HepG2 (cell line): Measurements from ENCODE around the gene CPT1C. TPM values are rescaled to one million over a fixed set of nuclear protein-coding genes. Genes with fewer than 3 reads are reported as not detected.

Experiments used
- ADNP ChIP-seq: sonication (generic); formaldehyde crosslinking; IDR thresholded peaks from 2 replicates; pipeline ENCODE4 v1.4.0; 2020; ENCODE audit warnings: missing genetic modification reagents
- CBFB ChIP-seq: sonication (generic); formaldehyde crosslinking; IDR thresholded peaks from 2 replicates; pipeline ENCODE4 v1.4.0; 2020; ENCODE audit warnings: missing genetic modification reagents
- CENPT ChIP-seq: sonication (generic); formaldehyde crosslinking; IDR thresholded peaks from 2 replicates; pipeline ENCODE4 v1.8.0; 2022; ENCODE audit warnings: low read depth, mild to moderate bottlenecking, moderate library complexity, missing genetic modification reagents
- FOXA3 ChIP-seq: IDR thresholded peaks from 2 replicates; pipeline ENCODE4 v1.6.1; 2016; ENCODE audit warnings: missing genetic modification reagents, missing compliant biosample characterization
- HNRNPLL ChIP-seq: fragments of 200-400 bp; formaldehyde crosslinking; IDR thresholded peaks from 2 replicates; pipeline ENCODE4 v1.6.1; 2017; ENCODE audit warnings: mild to moderate bottlenecking, low read depth, low read length; ENCODE audit not compliant: poor library complexity, severe bottlenecking
- KAT7 ChIP-seq: IDR thresholded peaks from 2 replicates; pipeline ENCODE4 v1.6.1; 2018; ENCODE audit warnings: borderline replicate concordance, missing compliant biosample characterization
- KDM4B ChIP-seq: sonication (generic); formaldehyde crosslinking; IDR thresholded peaks from 2 replicates; pipeline ENCODE4 v1.4.0; 2020; ENCODE audit warnings: missing genetic modification reagents
- LRRFIP1 ChIP-seq: sonication (generic); formaldehyde crosslinking; conservative IDR thresholded peaks from 2 replicates; pipeline ENCODE4 v1.4.0; 2020; ENCODE audit warnings: missing genetic modification reagents
- MAZ ChIP-seq, 2 experiments: sonication (generic) in 1 of 2; formaldehyde crosslinking in 1 of 2; IDR thresholded peaks; 2 replicates each; pipeline versions ENCODE4 v1.5.0 to v1.6.1; 2012 to 2020; ENCODE audit warnings: low read depth in 2 of 2, mild to moderate bottlenecking in 2 of 2, borderline replicate concordance in 1 of 2, improper control_type of control experiment in 1 of 2, low read length in 1 of 2, missing genetic modification reagents in 1 of 2, moderate library complexity in 1 of 2
- REST ChIP-seq, 2 experiments: IDR thresholded peaks; 2 replicates each; pipeline ENCODE4 v1.6.1; 2011 to 2012; ENCODE audit warnings: low read length in 2 of 2, borderline replicate concordance in 1 of 2, low read depth in 1 of 2, mild to moderate bottlenecking in 1 of 2, moderate library complexity in 1 of 2
- RFX1 ChIP-seq: fragments of 450-650 bp; IDR thresholded peaks from 2 replicates; pipeline ENCODE4 v1.6.1; 2017
- SAFB2 ChIP-seq: sonication (generic); formaldehyde crosslinking; IDR thresholded peaks from 2 replicates; pipeline ENCODE4 v1.5.1; 2020; ENCODE audit warnings: missing genetic modification reagents, low read depth, mild to moderate bottlenecking, borderline replicate concordance
- SALL2 ChIP-seq: sonication (generic); formaldehyde crosslinking; IDR thresholded peaks from 2 replicates; pipeline ENCODE4 v1.8.1; 2023; ENCODE audit warnings: mild to moderate bottlenecking, missing genetic modification reagents, inconsistent platforms
- SCMH1 ChIP-seq: sonication (generic); formaldehyde crosslinking; IDR thresholded peaks from 2 replicates; pipeline ENCODE4 v1.9.0; 2021; ENCODE audit warnings: missing genetic modification reagents, mild to moderate bottlenecking, borderline replicate concordance
- ZBTB1 ChIP-seq: sonication (generic); formaldehyde crosslinking; IDR thresholded peaks from 2 replicates; pipeline ENCODE4 v1.4.0; 2020; ENCODE audit warnings: missing genetic modification reagents, borderline replicate concordance
- ZBTB20 ChIP-seq: sonication (generic); formaldehyde crosslinking; IDR thresholded peaks from 2 replicates; pipeline ENCODE4 v1.8.1; 2023; ENCODE audit warnings: missing genetic modification reagents, low read depth, mild to moderate bottlenecking, borderline replicate concordance
- ZFP36L1 ChIP-seq: sonication (generic); formaldehyde crosslinking; IDR thresholded peaks from 2 replicates; pipeline ENCODE4 v1.8.0; 2022; ENCODE audit warnings: mild to moderate bottlenecking, missing genetic modification reagents, moderate library complexity
- ZGPAT ChIP-seq: IDR thresholded peaks from 2 replicates; pipeline ENCODE4 v1.6.1; 2016; ENCODE audit warnings: mild to moderate bottlenecking
- ZMAT3 ChIP-seq: sonication (generic); formaldehyde crosslinking; conservative IDR thresholded peaks from 2 replicates; pipeline ENCODE4 v1.7.0; 2021; ENCODE audit warnings: missing genetic modification reagents
- ZNF350 ChIP-seq: sonication (generic); formaldehyde crosslinking; IDR thresholded peaks from 2 replicates; pipeline ENCODE4 v1.4.0; 2020; ENCODE audit warnings: mild to moderate bottlenecking, low read depth, missing genetic modification reagents, borderline replicate concordance
- ZNF484 ChIP-seq: sonication (generic); formaldehyde crosslinking; IDR thresholded peaks from 2 replicates; pipeline ENCODE4 v1.5.1; 2020; ENCODE audit warnings: mild to moderate bottlenecking, low read depth, missing genetic modification reagents, borderline replicate concordance
- ZNF589 ChIP-seq: sonication (generic); formaldehyde crosslinking; conservative IDR thresholded peaks from 2 replicates; pipeline ENCODE4 v1.8.0; 2022; ENCODE audit warnings: mild to moderate bottlenecking, moderate library complexity, missing genetic modification reagents
- ZNF720 ChIP-seq: sonication (generic); formaldehyde crosslinking; IDR thresholded peaks from 2 replicates; pipeline ENCODE4 v1.4.0; 2020; ENCODE audit warnings: missing genetic modification reagents
- ZNF772 ChIP-seq: sonication (generic); formaldehyde crosslinking; IDR thresholded peaks from 2 replicates; pipeline ENCODE4 v1.5.0; 2020; ENCODE audit warnings: mild to moderate bottlenecking, missing genetic modification reagents
- polyA plus RNA-seq, 8 experiments: library from polyadenylated mRNA; depleted of rRNA in 3 of 8; stranded (reverse) in 7 of 8; unstranded in 1 of 8; fragments of >200 nt; fragmentation: Illumina TruSeq in 4 of 8; extraction: Trizol in 4 of 8; gene quantifications; 2 replicates each; pipeline versions ENCODE4 v1.2.1 to v1.2.3, GENCODE V29; 2011 to 2016; ENCODE audit warnings: low read depth in 4 of 8, missing spikeins in 1 of 8, mixed read lengths in 1 of 8; ENCODE audit not compliant: insufficient read depth in 1 of 8
- total RNA-seq, 5 experiments: library from RNA; depleted of rRNA; stranded (reverse); fragments of >200 nt; fragmentation: Illumina TruSeq; extraction: Trizol; gene quantifications; 2 replicates each; pipeline ENCODE4 v1.2.3, GENCODE V29; 2016; ENCODE audit warnings: low read depth in 1 of 5

CPT1C gene
- total and polyA plus RNA-seq, 2 of the 13 experiments (the other 11 are each of a cell fraction or from before 2014, with no cell fraction given): 0.18 TPM; not detected in 1

- no peak for TF ChIP-seq REST (IDR thresholded peaks at IDR 0.05; ENCODE audit: borderline replicate concordance in 1 of 2, low read depth in 1 of 2, low read length in 2 of 2)
- TF ChIP-seq SCMH1: no peak
- TF ChIP-seq ZNF484 (CRISPR knock-in tag): no peak
- no peak for TF ChIP-seq ZFP36L1
- TF ChIP-seq HNRNPLL: peak; percentile 69
- TF ChIP-seq SAFB2 (CRISPR knock-in tag): no peak
- TF ChIP-seq KAT7 (CRISPR knock-in tag): no peak
- no peak for TF ChIP-seq ZBTB1
- TF ChIP-seq SALL2 (CRISPR knock-in tag): no peak
- no peak for TF ChIP-seq CENPT
- no peak for TF ChIP-seq ZGPAT (CRISPR knock-in tag)
- TF ChIP-seq ZNF772: no peak
- TF ChIP-seq RFX1: no peak
- no peak for TF ChIP-seq KDM4B (CRISPR knock-in tag)
- no peak for TF ChIP-seq LRRFIP1 (CRISPR knock-in tag)
- no peak; the same call in 1 of the 2 replicates for TF ChIP-seq ZNF350 (CRISPR knock-in tag)
- no peak for TF ChIP-seq MAZ (IDR thresholded peaks at IDR 0.05; ENCODE audit: borderline replicate concordance, low read depth, low read length)
- TF ChIP-seq MAZ (CRISPR knock-in tag; IDR thresholded peaks at IDR 0.05; ENCODE audit: low read depth): no peak
- TF ChIP-seq CBFB (CRISPR knock-in tag): no peak
- no peak for TF ChIP-seq ADNP (CRISPR knock-in tag)
- TF ChIP-seq ZNF589 (CRISPR knock-in tag): no peak
- TF ChIP-seq ZMAT3: no peak
- no peak for TF ChIP-seq ZBTB20 (CRISPR knock-in tag)
- 0 out of 2 replicates have a peak, but pooled peaks have one; percentile 6 for TF ChIP-seq FOXA3 (CRISPR knock-in tag)
- no peak for TF ChIP-seq ZNF720
These were observed 14.1 kb upstream of the CPT1C start (continued) for GRCh38 chr19:49676784-49677230.
